ENCODE measurements around the gene PTPN12.
"Not testable (repeated sequence)": the region's sequence is repeated elsewhere in the genome, so short reads cannot be mapped to it uniquely, and the experiment has no call there.

- not testable (repeated sequence) for TF ChIP-seq CTCF, POLR2A (IDR thresholded peaks at IDR 0.05)
Observed at GRCh38 chr7:77513002-77513670, 24.0 kb upstream of the PTPN12 start.
